ENCODE data around the gene OCIAD2.

DNA sequence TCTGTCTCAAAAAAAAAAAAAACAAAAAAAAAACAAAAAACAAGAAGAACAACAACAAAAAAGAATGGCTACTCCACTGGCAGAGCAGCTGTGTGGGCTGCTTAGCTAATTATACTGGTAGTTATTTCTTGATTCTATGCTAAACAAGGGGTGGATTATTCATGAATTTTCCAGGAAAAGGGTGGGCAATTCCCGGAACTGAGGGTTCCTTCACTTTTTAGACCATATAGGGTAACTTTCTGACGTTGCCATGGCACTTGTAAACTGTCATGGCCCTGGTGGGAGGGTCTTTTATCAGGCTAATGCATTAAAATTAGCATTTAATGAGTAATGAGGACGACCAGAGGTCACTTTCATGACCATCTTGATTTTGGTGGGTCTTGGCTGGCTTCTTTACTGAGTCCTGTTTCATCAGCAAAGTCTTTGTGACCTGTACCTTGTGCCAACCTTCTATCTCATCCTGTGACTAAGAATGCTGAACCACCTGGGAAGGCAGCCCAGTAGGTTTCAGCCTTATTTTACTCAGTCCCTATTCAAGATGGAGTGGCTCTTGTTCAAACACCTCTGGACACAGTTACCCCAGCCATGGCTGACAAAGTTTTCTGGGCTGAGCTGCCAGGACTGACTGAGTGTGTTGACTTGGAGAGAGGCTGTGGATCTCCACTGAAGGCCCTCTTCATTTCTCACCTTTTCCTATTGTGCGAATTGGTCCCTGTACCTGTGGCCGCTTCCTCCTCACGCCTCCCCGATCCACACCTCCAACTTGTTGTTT, 1.3 kb upstream of the OCIAD2 start:
- no peak for TF ChIP-seq POLR2AphosphoS5 (IDR thresholded peaks at IDR 0.05)
- no peak for TF ChIP-seq CTCF (IDR thresholded peaks at IDR 0.05 in 8 of 11, conservative IDR thresholded peaks at IDR 0.05 in 3 of 11)
